H1 (cell line): ENCODE results near the gene TMEM125. TPM values are rescaled to one million over a fixed set of nuclear protein-coding genes. Genes with fewer than 3 reads are reported as not detected.

ENCODE experiments used
- CTCF ChIA-PET: fragments of 300-600 bp; sonication (Branson Sonifier 250); formaldehyde crosslinking; loops from one replicate; lab custom pipeline; 2021; ENCODE audit not compliant: partially characterized antibody; lab: Charles Lee
- POLR2A ChIA-PET: fragments of 300-600 bp; sonication (Branson Sonifier 250); formaldehyde crosslinking; loops from one replicate; lab custom pipeline; 2021; ENCODE audit warnings: inconsistent platforms; ENCODE audit not compliant: partially characterized antibody; lab: Charles Lee
- DNase-seq, 2 experiments: peaks; one replicate each; pipeline versions ENCODE4 v3.0.0 to v3.0.0-alpha.2; 2010 to 2022; ENCODE audit warnings: low spot score in 2 of 2, low read depth in 1 of 2, mixed read lengths in 1 of 2
- FAIRE-seq: peaks from 2 replicates; lab custom pipeline; 2011; peaks lifted over from hg19 to GRCh38; lab: Jason Lieb, UNC
- H2AFZ ChIP-seq: 2 replicates; pipeline ENCODE4 v1.8.1; 2012; ENCODE audit warnings: low read length, inconsistent platforms
- H2AK5ac ChIP-seq: 2 replicates; pipeline ENCODE4 v1.6.1; 2013; ENCODE audit warnings: low read depth, low read length
- H2BK120ac ChIP-seq: replicated peaks from 2 replicates; pipeline ENCODE3; 2013; ENCODE audit warnings: low read depth, low read length, inconsistent platforms
- H2BK12ac ChIP-seq: 2 replicates; pipeline ENCODE4 v1.6.1; 2013; ENCODE audit warnings: low read depth, low read length
- H2BK15ac ChIP-seq: 2 replicates; pipeline ENCODE4 v1.6.1; 2013; ENCODE audit warnings: low read length
- H2BK20ac ChIP-seq: 2 replicates; pipeline ENCODE4 v1.6.1; 2013; ENCODE audit warnings: low read length
- H2BK5ac ChIP-seq: 2 replicates; pipeline ENCODE4 v1.6.1; 2013; ENCODE audit warnings: low read depth, low read length
- H3K14ac ChIP-seq: 2 replicates; pipeline ENCODE4 v1.6.1; 2013; ENCODE audit warnings: inconsistent platforms; ENCODE audit not compliant: insufficient read length
- H3K18ac ChIP-seq: 2 replicates; pipeline ENCODE4 v1.6.1; 2013; ENCODE audit warnings: low read length; ENCODE audit errors: extremely low read depth
- H3K23ac ChIP-seq: 2 replicates; pipeline ENCODE4 v1.6.1; 2013; ENCODE audit warnings: inconsistent platforms; ENCODE audit not compliant: insufficient read length
- H3K23me2 ChIP-seq: 2 replicates; pipeline ENCODE4 v1.6.1; 2013; ENCODE audit warnings: low read depth, low read length
- H3K27ac ChIP-seq: 2 replicates; pipeline ENCODE4 v1.6.1; 2011; ENCODE audit warnings: low read depth, low read length, inconsistent platforms
- H3K27me3 ChIP-seq, 4 experiments: replicated peaks in 1 of 4; 1 replicate in 1 of 4; 2 replicates in 3 of 4; pipeline versions ENCODE4 v1.6.1 to v1.8.1; 2011 to 2013; ENCODE audit warnings: low read length in 3 of 4, mild to moderate bottlenecking in 3 of 4, inconsistent platforms in 2 of 4, mixed read lengths in 2 of 4, moderate library complexity in 1 of 4; ENCODE audit not compliant: control insufficient read depth in 3 of 4, insufficient read depth in 3 of 4; ENCODE audit errors: extremely low read depth in 1 of 4
- H3K36me3 ChIP-seq, 4 experiments: 2 replicates each; pipeline versions ENCODE4 v1.6.1 to v1.8.1; 2011 to 2013; ENCODE audit warnings: mild to moderate bottlenecking in 4 of 4, low read length in 3 of 4, moderate library complexity in 2 of 4, control low read depth in 1 of 4, inconsistent platforms in 1 of 4; ENCODE audit not compliant: insufficient read depth in 4 of 4, control insufficient read depth in 2 of 4
- H3K4ac ChIP-seq: replicated peaks from 2 replicates; pipeline ENCODE3; 2013; ENCODE audit warnings: low read length, low read depth, mixed read lengths, inconsistent platforms; ENCODE audit not compliant: insufficient read length
- H3K4me1 ChIP-seq, 4 experiments: replicated peaks in 1 of 4; 1 replicate in 1 of 4; 2 replicates in 3 of 4; pipeline versions ENCODE4 v1.6.1 to v1.8.1; 2011 to 2013; ENCODE audit warnings: low read length in 3 of 4, inconsistent platforms in 2 of 4, mixed read lengths in 1 of 4; ENCODE audit not compliant: insufficient read depth in 4 of 4, control insufficient read depth in 3 of 4
- H3K4me2 ChIP-seq, 2 experiments: 2 replicates each; pipeline versions ENCODE4 v1.6.1 to v1.8.1; 2011 to 2013; ENCODE audit warnings: low read depth in 2 of 2, low read length in 2 of 2, control low read depth in 1 of 2, inconsistent platforms in 1 of 2, mild to moderate bottlenecking in 1 of 2; ENCODE audit not compliant: insufficient read depth in 1 of 2
- H3K4me3 ChIP-seq, 4 experiments: fragments of 200-600, 300-600 bp in 1 of 4; sonication (generic), shearing (Covaris generic), sonication (Bioruptor Twin) in 1 of 4; 2 replicates each; pipeline versions ENCODE4 v1.5.1 to v1.8.1; 2011 to 2016; ENCODE audit warnings: low read length in 4 of 4, low read depth in 3 of 4, control low read depth in 2 of 4, inconsistent platforms in 2 of 4, mild to moderate bottlenecking in 2 of 4, mixed read lengths in 1 of 4, moderate library complexity in 1 of 4; ENCODE audit not compliant: insufficient read depth in 2 of 4; ENCODE audit errors: extremely low read depth in 1 of 4
- H3K56ac ChIP-seq: replicated peaks from 2 replicates; pipeline ENCODE3; 2013; ENCODE audit warnings: low read depth, mild to moderate bottlenecking, mixed read lengths, low read length, inconsistent platforms; ENCODE audit not compliant: insufficient read length
- H3K79me1 ChIP-seq: 2 replicates; pipeline ENCODE4 v1.6.1; 2013; ENCODE audit warnings: low read depth, low read length, control low read depth
- H3K79me2 ChIP-seq, 2 experiments: 2 replicates each; pipeline versions ENCODE4 v1.6.1 to v1.8.1; 2012 to 2013; ENCODE audit warnings: low read length in 2 of 2, mild to moderate bottlenecking in 2 of 2, inconsistent platforms in 1 of 2; ENCODE audit not compliant: insufficient read depth in 2 of 2, control insufficient read depth in 1 of 2
- H3K9ac ChIP-seq, 4 experiments: replicated peaks in 1 of 4; 1 replicate in 1 of 4; 2 replicates in 3 of 4; pipeline versions ENCODE4 v1.6.1 to v1.8.1; 2011 to 2013; ENCODE audit warnings: low read depth in 3 of 4, low read length in 3 of 4, control low read depth in 2 of 4, mild to moderate bottlenecking in 2 of 4, moderate library complexity in 2 of 4, inconsistent platforms in 1 of 4; ENCODE audit errors: extremely low read depth in 1 of 4
- H3K9me3 ChIP-seq, 2 experiments: 2 replicates each; pipeline versions ENCODE4 v1.6.1 to v1.8.1; 2012 to 2013; ENCODE audit warnings: mild to moderate bottlenecking in 2 of 2, moderate library complexity in 2 of 2, control low read depth in 1 of 2, inconsistent platforms in 1 of 2, low read depth in 1 of 2, low read length in 1 of 2, mixed read lengths in 1 of 2; ENCODE audit not compliant: insufficient read depth in 2 of 2
- H4K20me1 ChIP-seq, 2 experiments: replicated peaks in 1 of 2; 2 replicates each; pipeline versions ENCODE3 to v1.8.1; 2011 to 2013; ENCODE audit warnings: inconsistent platforms in 2 of 2, low read length in 2 of 2, mild to moderate bottlenecking in 1 of 2; ENCODE audit not compliant: insufficient read depth in 2 of 2, control insufficient read depth in 1 of 2
- H4K5ac ChIP-seq: 2 replicates; pipeline ENCODE4 v1.6.1; 2013; ENCODE audit warnings: low read length, low read depth, mixed read lengths, inconsistent platforms; ENCODE audit not compliant: insufficient read length
- H4K8ac ChIP-seq: 2 replicates; pipeline ENCODE4 v1.8.0; 2013; ENCODE audit warnings: mild to moderate bottlenecking, moderate library complexity, low read length, inconsistent platforms; ENCODE audit not compliant: insufficient read depth; ENCODE audit errors: extremely low read depth
- H4K91ac ChIP-seq: replicated peaks from 2 replicates; pipeline ENCODE3; 2013; ENCODE audit warnings: low read length, mixed read lengths, inconsistent platforms; ENCODE audit not compliant: insufficient read length
- CBX5 ChIP-seq: fragments of 300-800, 300-1000 bp; sonication (generic); IDR thresholded peaks from 2 replicates; pipeline ENCODE4 v1.7.1; 2016; ENCODE audit warnings: antibody characterized with exemption, low read length, low read depth
- EGR1 ChIP-seq: IDR thresholded peaks from 2 replicates; pipeline ENCODE4 v1.6.1; 2011; ENCODE audit warnings: low read depth, low read length, borderline replicate concordance
- EP300 ChIP-seq, 2 experiments: IDR thresholded peaks; 1 replicate in 1 of 2; 2 replicates in 1 of 2; pipeline ENCODE4 v1.6.1; 2011 to 2012; ENCODE audit warnings: low read depth in 2 of 2, low read length in 2 of 2, mild to moderate bottlenecking in 2 of 2, borderline replicate concordance in 1 of 2, inconsistent platforms in 1 of 2, moderate library complexity in 1 of 2
- HDAC6 ChIP-seq: IDR thresholded peaks from one replicate; pipeline ENCODE4 v1.7.1; 2012; ENCODE audit warnings: low read depth, mild to moderate bottlenecking, inconsistent platforms, low read length, moderate library complexity
- KDM4A ChIP-seq: IDR thresholded peaks from one replicate; pipeline ENCODE4 v1.7.1; 2012; ENCODE audit warnings: low read depth, mild to moderate bottlenecking, moderate library complexity, low read length, inconsistent platforms; ENCODE audit not compliant: severe bottlenecking
- RAD21 ChIP-seq, 2 experiments: IDR thresholded peaks in 1 of 2; conservative IDR thresholded peaks in 1 of 2; 2 replicates each; pipeline ENCODE4 v1.6.1; 2011; ENCODE audit warnings: low read depth in 2 of 2, low read length in 2 of 2, improper control_type of control experiment in 1 of 2, inconsistent platforms in 1 of 2, mild to moderate bottlenecking in 1 of 2, moderate library complexity in 1 of 2
- RBBP5 ChIP-seq: IDR thresholded peaks from 2 replicates; pipeline ENCODE4 v1.7.1; 2012; ENCODE audit warnings: low read depth, mild to moderate bottlenecking, inconsistent platforms, low read length, moderate library complexity, borderline replicate concordance
- RNF2 ChIP-seq: fragments of 200-900, 300-1000 bp; sonication (generic); IDR thresholded peaks from 2 replicates; pipeline ENCODE4 v1.7.1; 2016; ENCODE audit warnings: borderline replicate concordance, low read depth, mild to moderate bottlenecking, antibody characterized with exemption, low read length; ENCODE audit not compliant: poor library complexity, severe bottlenecking; ENCODE audit errors: missing control alignments
- SP4 ChIP-seq: IDR thresholded peaks from 2 replicates; pipeline ENCODE4 v1.6.1; 2012; ENCODE audit warnings: low read length, inconsistent platforms
- SRF ChIP-seq: IDR thresholded peaks from 2 replicates; pipeline ENCODE4 v1.6.1; 2011; ENCODE audit warnings: mild to moderate bottlenecking, low read depth, low read length, moderate library complexity
- WGBS, 2 experiments: shearing (Covaris generic) in 1 of 2; methylation state at CpG; one replicate each; pipeline versions ENCODE4 v1.1.6 to v1.1.7; 2013 to 2015; ENCODE audit warnings: low lambda C conversion rate in 2 of 2, mixed read lengths in 2 of 2, inconsistent platforms in 1 of 2, low coverage in 1 of 2, missing lambda C conversion rate in 1 of 2; ENCODE audit not compliant: insufficient replicate concordance in 2 of 2, insufficient coverage in 1 of 2, insufficient read length in 1 of 2; ENCODE audit errors: extremely low coverage in 1 of 2, missing lambda C conversion rate in 1 of 2; 5-methylcytosine and 5-hydroxymethylcytosine counted together
- polyA plus RNA-seq, 7 experiments: library from polyadenylated mRNA; depleted of rRNA in 3 of 7; stranded (reverse) in 5 of 7; unstranded in 2 of 7; fragments of >200 nt in 5 of 7; fragments of 200-250 nt in 2 of 7; gene quantifications; 1 replicate in 5 of 7; 2 replicates in 1 of 7; 4 replicates in 1 of 7; pipeline versions ENCODE4 v1.2.1 to v1.2.3, GENCODE V29; 2011 to 2013; ENCODE audit warnings: missing spikeins in 2 of 7, mixed read lengths in 2 of 7
- total RNA-seq: library from RNA; stranded (reverse); fragmentation: NEBNext Ultra II Directional; extraction: Animal tissue kit (Norgen Biotek cat#: 25700); gene quantifications from 2 replicates; pipeline ENCODE4 v1.2.1, GENCODE V29; 2021

The TMEM125 gene
- total and polyA plus RNA-seq, 2 of the 8 experiments (the other 6 are each of a cell fraction or from before 2014, with no cell fraction given), result 26.5 to 46.7 TPM

GRCh38 chr1:43251024-43251423 is 18.8 kb upstream of the TMEM125 start:
- no peak overlapping the region for H3K27ac ChIP-seq
- POLR2A ChIA-PET, result no interaction called here
- peaks cover 21 to 45% of the 10 kb centered on the region in 2 experiments for H3K9me3 ChIP-seq
- H3K23me2 ChIP-seq, result no peaks in the 10 kb centered on the region
- no peak overlapping the region for H3K4me2 ChIP-seq
- no peak overlapping the region for H2BK15ac ChIP-seq
- CTCF ChIA-PET, result interaction anchor here (2.8 kb wide), 1 partner anchor 12 kb away, joined by 7 read pairs; no protein-coding TSS in a partner anchor
- no peak overlapping the region for H4K5ac ChIP-seq
- H2BK12ac ChIP-seq, result no peak overlapping the region
- no peak overlapping the region for H2BK20ac ChIP-seq
- no peaks in the 10 kb centered on the region for H3K79me1 ChIP-seq
- no peaks in the 10 kb centered on the region for H3K36me3 ChIP-seq
- H4K8ac ChIP-seq, result peak overlapping the region; percentile 51; the same call in 1 of the 2 replicates
- no peak overlapping the region for H2BK5ac ChIP-seq
- DNase-seq (no peak), FAIRE-seq (no peak)
- WGBS, 2 experiments, result 83% methylated on average over 5 of the region's 5 CpGs; no CpG with 5 or more reads in 1 of the 2 experiments
- H3K79me2 ChIP-seq, result no peaks in the 10 kb centered on the region
- H3K4me1 ChIP-seq, result no peaks in the 10 kb centered on the region
- H3K4ac ChIP-seq, result no peak overlapping the region
- TF ChIP-seq EGR1, result no peak
- TF ChIP-seq HDAC6, result no peak
- no peak for TF ChIP-seq RNF2
- TF ChIP-seq RAD21 (IDR thresholded peaks at IDR 0.05 in 1 of 2, conservative IDR thresholded peaks at IDR 0.05 in 1 of 2; ENCODE audit: low read depth in 2 of 2, low read length in 2 of 2), result no peak
- TF ChIP-seq SRF, result no peak
- no peak for TF ChIP-seq KDM4A
- TF ChIP-seq SP4, result no peak
- TF ChIP-seq RBBP5, result no peak
- TF ChIP-seq CBX5, result no peak
- no peak for TF ChIP-seq EP300 (IDR thresholded peaks at IDR 0.05; ENCODE audit: borderline replicate concordance in 1 of 2, low read depth in 2 of 2, low read length in 2 of 2)
- H4K20me1 ChIP-seq, result no peaks in the 10 kb centered on the region
- no peak overlapping the region for H2AK5ac ChIP-seq
- H4K91ac ChIP-seq, result no peak overlapping the region
- H3K56ac ChIP-seq, result no peak overlapping the region
- H3K18ac ChIP-seq, result no peak overlapping the region
- no peak overlapping the region for H3K23ac ChIP-seq
- no peak overlapping the region for H3K9ac ChIP-seq
- no peak overlapping the region for H3K4me3 ChIP-seq
- no peak overlapping the region for H3K14ac ChIP-seq
- no peaks in the 10 kb centered on the region for H3K27me3 ChIP-seq
- H2AFZ ChIP-seq, result no peak overlapping the region
- no peak overlapping the region for H2BK120ac ChIP-seq
